H1 (cell line): ENCODE results near the gene POU2AF3. TPM values are rescaled to one million over a fixed set of nuclear protein-coding genes. Genes with fewer than 3 reads are reported as not detected.
A peak's percentile ranks its signal among the peaks of the same experiment; 100 is the strongest.

ENCODE experiments used
- ATF3 ChIP-seq: IDR thresholded peaks from 2 replicates; pipeline ENCODE4 v1.6.1; 2011; ENCODE audit warnings: low read depth, mild to moderate bottlenecking, low read length; ENCODE audit not compliant: insufficient read depth
- CHD1 ChIP-seq: IDR thresholded peaks from 2 replicates; pipeline ENCODE4 v1.6.1; 2012; ENCODE audit warnings: low read depth, low read length, improper control_type of control experiment
- PHF8 ChIP-seq: fragments of 200-600 bp; sonication (generic); conservative IDR thresholded peaks from 2 replicates; pipeline ENCODE4 v1.7.1; 2012; ENCODE audit warnings: low read depth, mild to moderate bottlenecking, inconsistent platforms, low read length, moderate library complexity
- POLR2A ChIP-seq, 2 experiments: IDR thresholded peaks; 1 replicate in 1 of 2; 2 replicates in 1 of 2; pipeline ENCODE4 v1.6.1; 2011; ENCODE audit warnings: low read depth in 2 of 2, low read length in 2 of 2, mild to moderate bottlenecking in 2 of 2; ENCODE audit errors: control extremely low read depth in 1 of 2
- RBBP5 ChIP-seq: IDR thresholded peaks from 2 replicates; pipeline ENCODE4 v1.7.1; 2012; ENCODE audit warnings: low read depth, mild to moderate bottlenecking, inconsistent platforms, low read length, moderate library complexity, borderline replicate concordance
- SUZ12 ChIP-seq: fragments of 200-600 bp; sonication (generic); IDR thresholded peaks from 2 replicates; pipeline ENCODE4 v1.6.1; 2012; ENCODE audit warnings: mild to moderate bottlenecking, inconsistent platforms, low read length, moderate library complexity, mixed read lengths
- TBP ChIP-seq: IDR thresholded peaks from 2 replicates; pipeline ENCODE4 v1.6.1; 2011; ENCODE audit warnings: low read depth, low read length, improper control_type of control experiment
- polyA plus RNA-seq, 7 experiments: library from polyadenylated mRNA; depleted of rRNA in 3 of 7; stranded (reverse) in 5 of 7; unstranded in 2 of 7; fragments of >200 nt in 5 of 7; fragments of 200-250 nt in 2 of 7; gene quantifications; 1 replicate in 5 of 7; 2 replicates in 1 of 7; 4 replicates in 1 of 7; pipeline versions ENCODE4 v1.2.1 to v1.2.3, GENCODE V29; 2011 to 2013; ENCODE audit warnings: missing spikeins in 2 of 7, mixed read lengths in 2 of 7
- total RNA-seq: library from RNA; stranded (reverse); fragmentation: NEBNext Ultra II Directional; extraction: Animal tissue kit (Norgen Biotek cat#: 25700); gene quantifications from 2 replicates; pipeline ENCODE4 v1.2.1, GENCODE V29; 2021
- TF ChIP-seq, protein P1 (sequence below), 3 experiments: IDR thresholded peaks; 1 replicate in 2 of 3; 2 replicates in 1 of 3; pipeline versions ENCODE4 v1.5.1 to v1.6.1; 2011; ENCODE audit warnings: low read length in 3 of 3, mild to moderate bottlenecking in 3 of 3, inconsistent platforms in 2 of 3, low read depth in 1 of 3, moderate library complexity in 1 of 3; ENCODE audit not compliant: insufficient read depth in 1 of 3; ENCODE audit errors: control extremely low read depth in 1 of 3

Gene POU2AF3
- total and polyA plus RNA-seq, 2 of the 8 experiments (the other 6 are each of a cell fraction or from before 2014, with no cell fraction given) = 1.2 to 5.7 TPM

DNA sequence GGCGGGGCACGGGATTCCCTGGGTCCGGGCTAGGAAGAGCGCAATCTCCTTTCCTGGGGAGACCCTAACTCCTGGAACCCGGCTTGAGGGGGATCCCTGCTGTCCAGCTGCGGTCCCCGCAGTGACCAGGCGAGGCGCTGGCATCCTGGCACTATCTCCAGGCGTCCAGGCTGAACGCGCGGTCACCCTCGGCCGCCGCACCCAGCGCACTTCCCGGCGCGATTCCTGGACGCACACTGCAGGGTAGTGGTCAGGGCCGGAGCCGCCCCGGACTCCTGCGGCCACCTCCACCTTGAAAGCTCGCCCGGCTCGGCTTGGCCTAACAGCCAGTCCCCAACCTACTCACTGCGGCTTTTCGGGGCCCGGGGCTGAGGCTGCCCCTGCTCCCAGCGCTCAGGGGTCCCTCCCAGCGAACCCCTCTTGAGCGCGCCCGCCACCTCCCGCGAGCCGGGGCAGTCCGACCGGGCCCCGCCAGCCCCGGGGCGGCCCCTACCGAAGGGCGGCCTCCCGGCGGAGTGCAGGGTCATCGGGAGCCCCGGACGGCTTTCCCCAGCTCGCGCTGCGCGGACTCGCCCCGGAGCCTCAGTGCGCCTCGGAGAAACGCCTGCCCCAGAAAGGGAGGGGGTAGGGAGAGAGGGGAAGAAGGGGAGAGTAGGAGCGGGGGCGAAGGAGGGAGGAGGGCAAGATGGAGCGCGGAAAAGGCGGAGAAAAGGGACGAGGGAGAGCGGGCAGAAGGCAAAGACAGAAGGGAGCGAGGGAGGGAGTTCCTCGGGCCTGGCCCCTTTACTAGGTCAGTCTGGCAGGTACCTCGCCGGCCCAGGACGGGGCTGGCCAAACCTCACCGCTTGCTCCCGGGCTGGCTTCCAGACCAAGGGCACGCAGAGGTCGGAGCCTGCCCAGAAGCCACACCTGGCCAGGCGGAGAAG lies 1.0 kb downstream of the POU2AF3 start (continued):
- TF ChIP-seq, protein P1, sequence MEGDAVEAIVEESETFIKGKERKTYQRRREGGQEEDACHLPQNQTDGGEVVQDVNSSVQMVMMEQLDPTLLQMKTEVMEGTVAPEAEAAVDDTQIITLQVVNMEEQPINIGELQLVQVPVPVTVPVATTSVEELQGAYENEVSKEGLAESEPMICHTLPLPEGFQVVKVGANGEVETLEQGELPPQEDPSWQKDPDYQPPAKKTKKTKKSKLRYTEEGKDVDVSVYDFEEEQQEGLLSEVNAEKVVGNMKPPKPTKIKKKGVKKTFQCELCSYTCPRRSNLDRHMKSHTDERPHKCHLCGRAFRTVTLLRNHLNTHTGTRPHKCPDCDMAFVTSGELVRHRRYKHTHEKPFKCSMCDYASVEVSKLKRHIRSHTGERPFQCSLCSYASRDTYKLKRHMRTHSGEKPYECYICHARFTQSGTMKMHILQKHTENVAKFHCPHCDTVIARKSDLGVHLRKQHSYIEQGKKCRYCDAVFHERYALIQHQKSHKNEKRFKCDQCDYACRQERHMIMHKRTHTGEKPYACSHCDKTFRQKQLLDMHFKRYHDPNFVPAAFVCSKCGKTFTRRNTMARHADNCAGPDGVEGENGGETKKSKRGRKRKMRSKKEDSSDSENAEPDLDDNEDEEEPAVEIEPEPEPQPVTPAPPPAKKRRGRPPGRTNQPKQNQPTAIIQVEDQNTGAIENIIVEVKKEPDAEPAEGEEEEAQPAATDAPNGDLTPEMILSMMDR (IDR thresholded peaks at IDR 0.05; ENCODE audit: control extremely low read depth in 1 of 3, insufficient read depth in 1 of 3, low read depth in 1 of 3, low read length in 3 of 3) = peak; percentile 49 to 69 (median 64)
- TF ChIP-seq SUZ12 = peak; percentile 37; the same call in 1 of the 2 replicates
- 0 out of 2 replicates have a peak, but pooled peaks have one; percentile 19 for TF ChIP-seq TBP
- no peak for TF ChIP-seq CHD1
- peak; percentile 49 for TF ChIP-seq PHF8
- TF ChIP-seq POLR2A (IDR thresholded peaks at IDR 0.05; ENCODE audit: control extremely low read depth in 1 of 2, low read depth in 2 of 2, low read length in 2 of 2) = peak in 1 of 2 experiments; percentile 52; a peak in 1 of 3 replicates
- TF ChIP-seq ATF3 = no peak
- TF ChIP-seq RBBP5 = peak; percentile 45; the same call in 1 of the 2 replicates
- TF ChIP-seq, all 59 proteins: peak for 12
